A549 (cell line): ENCODE data around the gene KRT13. TPM values are rescaled to one million over a fixed set of nuclear protein-coding genes. Genes with fewer than 3 reads are reported as not detected.

Experiments used
- ATAC-seq, 2 experiments: fragments of 200-7000 bp in 1 of 2; fragments of >200 bp in 1 of 2; cut with Nextera tagmentation in 1 of 2; cut with Tn5 transposase in 1 of 2; 3 replicates each; pipeline versions ENCODE4 v1.8.0 to v1.9.1; 2018 to 2020; ENCODE audit warnings: mild to moderate bottlenecking in 1 of 2, moderate library complexity in 1 of 2
- CTCF ChIA-PET: fragments of 300-600 bp; sonication (Branson Sonifier 250); formaldehyde crosslinking; extraction: SDS; loops from one replicate; lab custom pipeline; 2021; ENCODE audit warnings: antibody characterized with exemption, inconsistent platforms; lab: Yijun Ruan, JAX
- POLR2A ChIA-PET: fragments of 350-600 bp; formaldehyde crosslinking; extraction: SDS; loops from one replicate; lab custom pipeline; 2021; ENCODE audit warnings: antibody characterized with exemption, inconsistent platforms; lab: Yijun Ruan, JAX
- DNase-seq, 2 experiments: peaks; one replicate each; pipeline versions ENCODE4 v3.0.0 to v3.0.0-alpha.2; 2011 to 2016; ENCODE audit warnings: low read depth in 1 of 2, low spot score in 1 of 2
- FAIRE-seq: peaks from 2 replicates; lab custom pipeline; 2011; peaks lifted over from hg19 to GRCh38; lab: Jason Lieb, UNC
- H3K27ac ChIP-seq, 2 experiments: fragments of >200 bp; sonication (Bioruptor Twin); formaldehyde crosslinking; 3 replicates each; pipeline ENCODE4 v1.5.1; 2016 to 2017
- H3K4me1 ChIP-seq: fragments of >200 bp; sonication (Bioruptor Twin); formaldehyde crosslinking; 3 replicates; pipeline ENCODE4 v1.6.1; 2016
- H3K4me2 ChIP-seq: fragments of >200 bp; sonication (Bioruptor Twin); formaldehyde crosslinking; 3 replicates; pipeline ENCODE4 v1.6.1; 2016
- H3K4me3 ChIP-seq: fragments of >200 bp; sonication (Bioruptor Twin); formaldehyde crosslinking; 3 replicates; pipeline ENCODE4 v1.5.1; 2016
- H3K9me3 ChIP-seq: fragments of >200 bp; sonication (Bioruptor Twin); formaldehyde crosslinking; 3 replicates; pipeline ENCODE4 v1.6.1; 2016
- BHLHE40 ChIP-seq: IDR thresholded peaks from 2 replicates; pipeline ENCODE4 v1.6.1; 2012; ENCODE audit warnings: low read depth, low read length, inconsistent platforms
- CBX2 ChIP-seq: fragments of 200-600 bp; sonication (generic); IDR thresholded peaks from 2 replicates; pipeline ENCODE4 v1.6.1; 2016; ENCODE audit warnings: low read depth, mild to moderate bottlenecking, borderline replicate concordance
- CBX8 ChIP-seq: fragments of 200-600 bp; sonication (generic); IDR thresholded peaks from 2 replicates; pipeline ENCODE4 v1.6.1; 2016
- CHD4 ChIP-seq: fragments of 200-600 bp; sonication (generic); IDR thresholded peaks from 2 replicates; pipeline ENCODE4 v1.6.1; 2016; ENCODE audit warnings: antibody characterized with exemption, mild to moderate bottlenecking, borderline replicate concordance
- E2F6 ChIP-seq: IDR thresholded peaks from 2 replicates; pipeline ENCODE4 v1.6.1; 2012; ENCODE audit warnings: low read depth, borderline replicate concordance
- FOSB ChIP-seq: fragments of 250-450 bp; sonication (Bioruptor Pico); IDR thresholded peaks from 2 replicates; pipeline ENCODE4 v1.5.0; 2020; ENCODE audit warnings: mild to moderate bottlenecking, moderate library complexity
- GATA3 ChIP-seq: IDR thresholded peaks from 2 replicates; pipeline ENCODE4 v1.6.1; 2012; ENCODE audit warnings: borderline replicate concordance
- KDM5A ChIP-seq: fragments of 200-600 bp; sonication (generic); IDR thresholded peaks from 2 replicates; pipeline ENCODE4 v1.6.1; 2016; ENCODE audit warnings: antibody characterized with exemption, mild to moderate bottlenecking
- NPAS2 ChIP-seq: fragments of 250-450 bp; sonication (Bioruptor Pico); IDR thresholded peaks from 2 replicates; pipeline ENCODE4 v1.8.0; 2022; ENCODE audit warnings: mild to moderate bottlenecking, moderate library complexity, borderline replicate concordance
- PHF8 ChIP-seq: fragments of 200-600 bp; sonication (generic); IDR thresholded peaks from 2 replicates; pipeline ENCODE4 v1.6.1; 2016; ENCODE audit warnings: low read depth, mild to moderate bottlenecking, antibody characterized with exemption, moderate library complexity, borderline replicate concordance
- POLR2A ChIP-seq: IDR thresholded peaks from 2 replicates; pipeline ENCODE4 v1.6.1; 2012; ENCODE audit warnings: mild to moderate bottlenecking, low read length
- RAD21 ChIP-seq, 2 experiments: fragments of >200 bp in 1 of 2; sonication (Bioruptor Twin) in 1 of 2; formaldehyde crosslinking in 1 of 2; IDR thresholded peaks in 1 of 2; conservative IDR thresholded peaks in 1 of 2; 2 replicates in 1 of 2; 3 replicates in 1 of 2; pipeline ENCODE4 v1.6.1; 2012 to 2018; ENCODE audit warnings: inconsistent platforms in 1 of 2
- RCOR1 ChIP-seq: fragments of 150-350 bp; IDR thresholded peaks from 2 replicates; pipeline ENCODE4 v1.6.1; 2014; ENCODE audit warnings: antibody characterized with exemption, low read length, low read depth
- REST ChIP-seq: fragments of 200-600 bp; sonication (generic); IDR thresholded peaks from 2 replicates; pipeline ENCODE4 v1.6.1; 2016; ENCODE audit warnings: antibody characterized with exemption, mild to moderate bottlenecking, moderate library complexity
- RFX5 ChIP-seq: fragments of 450-650 bp; IDR thresholded peaks from 2 replicates; pipeline ENCODE4 v1.7.1; 2014; ENCODE audit warnings: antibody characterized with exemption, mild to moderate bottlenecking, moderate library complexity
- TFCP2L1 ChIP-seq: fragments of 250-450 bp; sonication (Bioruptor Pico); IDR thresholded peaks from 2 replicates; pipeline ENCODE4 v1.5.0; 2021; ENCODE audit warnings: mild to moderate bottlenecking
- ZFP36 ChIP-seq: fragments of 450-650 bp; IDR thresholded peaks from 2 replicates; pipeline ENCODE4 v1.6.1; 2014; ENCODE audit warnings: borderline replicate concordance; ENCODE audit not compliant: partially characterized antibody
- WGBS: methylation state at CpG from one replicate; pipeline ENCODE4 v1.1.6; 2017; ENCODE audit errors: missing lambda C conversion rate; 5-methylcytosine and 5-hydroxymethylcytosine counted together
- polyA plus RNA-seq, 4 experiments: library from polyadenylated mRNA; depleted of rRNA in 3 of 4; stranded (reverse); fragments of >200 nt; fragmentation: RNase III in 1 of 4; extraction: RNeasy Plus Mini Kit Qiagen cat#74134 plus additional on column Dnase treatment in 1 of 4; gene quantifications; 2 replicates in 3 of 4; 3 replicates in 1 of 4; pipeline ENCODE4 v1.2.3, GENCODE V29; 2011 to 2017
- TF ChIP-seq, protein P1 (sequence below): IDR thresholded peaks from 2 replicates; pipeline ENCODE4 v1.6.1; 2012

KRT13 gene
- polyA plus RNA-seq, 2 of the 4 experiments (the other 2 are of a cell fraction) = 0.06 TPM; not detected in 1

DNA sequence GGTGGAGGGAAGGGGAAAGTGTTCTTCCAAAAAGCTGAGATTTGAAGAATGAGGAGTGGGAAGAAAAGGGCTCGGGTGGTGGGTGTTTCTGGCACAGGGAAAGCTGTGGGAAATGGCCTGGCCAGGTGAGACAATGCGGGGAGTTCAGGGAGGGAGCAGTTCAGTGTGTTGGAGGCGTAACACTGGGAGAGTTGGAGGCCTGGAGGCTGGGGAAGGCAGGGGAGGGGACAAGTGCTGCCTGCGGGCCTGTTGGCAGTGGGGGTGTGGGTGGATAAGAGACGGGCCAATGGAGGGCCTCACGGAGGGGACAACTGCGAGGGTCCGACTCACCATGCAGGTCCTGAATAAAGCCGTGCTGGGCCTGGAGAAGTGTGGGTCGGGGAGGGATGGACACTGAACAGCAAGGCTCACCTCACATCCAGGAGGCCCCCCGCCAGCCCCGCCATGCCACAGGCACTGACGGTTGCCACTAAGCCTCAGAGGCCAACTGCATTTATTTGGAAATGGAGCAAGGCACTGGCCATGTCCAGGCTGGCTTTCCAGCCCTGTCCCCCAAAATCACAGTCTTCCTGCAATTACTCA is 40.5 kb upstream of the KRT13 start:
- no peak for TF ChIP-seq REST
- no peak for TF ChIP-seq ZFP36
- TF ChIP-seq TFCP2L1 (CRISPR knock-in tag) = no peak
- no peak for TF ChIP-seq CBX8
- TF ChIP-seq RFX5 = no peak
- TF ChIP-seq PHF8 = no peak
- TF ChIP-seq CHD4 = no peak
- no peak for TF ChIP-seq RCOR1
- no peak for TF ChIP-seq BHLHE40
- TF ChIP-seq NPAS2 (CRISPR knock-in tag) = no peak
- no peak for TF ChIP-seq KDM5A
- no peak for TF ChIP-seq FOSB
- no peak for TF ChIP-seq POLR2A
- no peak overlapping the region for H3K4me3 ChIP-seq
- 87% methylated on average over 13 of the region's 13 CpGs for WGBS
- no peak overlapping the region for H3K4me2 ChIP-seq
- no peak for ATAC-seq
- H3K9me3 ChIP-seq = 0 out of 3 replicates have a peak, but pooled peaks cover 7% of the 10 kb centered on the region
- no peak for FAIRE-seq
- ChIA-PET POLR2A (no interaction called here), CTCF (interaction anchor here (0.7 to 15.8 kb wide), 8 partner anchors 9 to 743 kb away, joined by 3 to 508 read pairs (median 16); partner anchors contain the start of gene KRT19)
- H3K27ac ChIP-seq = peak overlapping the region in 1 of 2 experiments; percentile 89; a peak in 3 of 6 replicates
- peaks cover 40% of the 10 kb centered on the region for H3K4me1 ChIP-seq
- DNase-seq = no peak

DNA sequence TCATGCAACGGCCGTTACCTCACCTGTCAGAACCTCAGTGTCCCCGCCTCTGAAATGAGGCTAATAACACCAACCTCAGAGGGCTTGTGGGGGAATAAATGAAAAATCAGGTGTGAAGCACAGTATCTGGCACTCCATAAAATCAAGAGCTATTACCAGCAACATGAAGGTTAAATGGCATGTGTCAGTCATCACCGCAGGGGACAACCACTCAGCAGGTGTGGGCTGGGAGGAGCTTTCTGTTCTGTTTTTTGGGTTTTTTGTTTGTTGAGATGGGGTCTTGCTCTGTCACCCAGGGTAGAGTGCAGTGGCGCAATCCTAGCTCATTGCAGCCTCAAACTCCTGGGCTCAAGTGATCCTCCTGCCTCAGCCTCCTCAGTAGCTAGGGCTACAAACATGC is 39.5 kb upstream of the KRT13 start:
- Histone ChIP-seq H3K4me2 (peak overlapping the region; percentile 40), H3K4me3 (no peak overlapping the region), H3K27ac (peak overlapping the region; percentile 53 to 70; a peak in 5 of 6 replicates), H3K9me3 (0 out of 3 replicates have a peak, but pooled peaks cover 7% of the 10 kb centered on the region), H3K4me1 (peaks cover 44% of the 10 kb centered on the region)
- no peak for FAIRE-seq
- ChIA-PET CTCF (interaction anchor here (0.6 to 6.8 kb wide), 17 partner anchors 8 to 742 kb away, joined by 3 to 50 read pairs (median 4); no protein-coding TSS in a partner anchor), POLR2A (interaction anchor here (0.8 kb wide), 1 partner anchor 12 kb away, joined by 3 read pairs; no protein-coding TSS in a partner anchor)
- WGBS = 93% methylated on average over 5 of the region's 5 CpGs
- no peak for ATAC-seq
- no peak for DNase-seq
- no peak for TF ChIP-seq TFCP2L1 (CRISPR knock-in tag)
- no peak for TF ChIP-seq CBX2
- TF ChIP-seq REST = no peak
- TF ChIP-seq, protein P1, sequence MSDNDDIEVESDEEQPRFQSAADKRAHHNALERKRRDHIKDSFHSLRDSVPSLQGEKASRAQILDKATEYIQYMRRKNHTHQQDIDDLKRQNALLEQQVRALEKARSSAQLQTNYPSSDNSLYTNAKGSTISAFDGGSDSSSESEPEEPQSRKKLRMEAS = no peak
- TF ChIP-seq E2F6 = no peak
- TF ChIP-seq GATA3 = no peak
- no peak for TF ChIP-seq RAD21 (conservative IDR thresholded peaks at IDR 0.05 in 1 of 2, IDR thresholded peaks at IDR 0.05 in 1 of 2)
